Neural cell (in vitro differentiated cells): ENCODE results near the gene KRT38. TPM values are rescaled to one million over a fixed set of nuclear protein-coding genes. Genes with fewer than 3 reads are reported as not detected.

ENCODE experiments used
- H2AFZ ChIP-seq: fragments of 200-600, 300-800 bp; sonication (generic), shearing (Covaris generic); 2 replicates; pipeline ENCODE4 v1.6.0; 2014; ENCODE audit warnings: low read depth, mild to moderate bottlenecking, antibody characterized with exemption, low read length, moderate library complexity
- H3F3A ChIP-seq: fragments of 200-600 bp; shearing (Covaris generic); 2 replicates; pipeline ENCODE4 v1.6.1; 2016; ENCODE audit warnings: mild to moderate bottlenecking, moderate library complexity, mixed read lengths, antibody characterized with exemption, low read length; ENCODE audit not compliant: insufficient read depth, poor library complexity, severe bottlenecking
- H3K27ac ChIP-seq: fragments of 200-600, 300-800 bp; sonication (generic), shearing (Covaris generic); 2 replicates; pipeline ENCODE4 v1.5.1; 2014; ENCODE audit warnings: mild to moderate bottlenecking, low read length, moderate library complexity
- H3K27me3 ChIP-seq: fragments of 300-800, 200-600 bp; sonication (generic), shearing (Covaris generic); 2 replicates; pipeline ENCODE4 v1.6.0; 2014; ENCODE audit warnings: mild to moderate bottlenecking, low read depth, low read length, moderate library complexity; ENCODE audit not compliant: insufficient read depth
- H3K36me3 ChIP-seq: fragments of 300-800, 200-600 bp; sonication (generic), shearing (Covaris generic); 2 replicates; pipeline ENCODE4 v1.5.1; 2014; ENCODE audit warnings: mild to moderate bottlenecking, antibody characterized with exemption, low read length, moderate library complexity; ENCODE audit not compliant: insufficient read depth
- H3K4me2 ChIP-seq: fragments of 300-800, 200-600 bp; sonication (generic), shearing (Covaris generic); 2 replicates; pipeline ENCODE4 v1.6.0; 2014; ENCODE audit warnings: mild to moderate bottlenecking, low read length
- H3K4me3 ChIP-seq: fragments of 300-800, 200-600 bp; sonication (generic), shearing (Covaris generic); 2 replicates; pipeline ENCODE4 v1.5.1; 2014; ENCODE audit warnings: mild to moderate bottlenecking, low read length, moderate library complexity
- H3K79me2 ChIP-seq: fragments of 200-600 bp; shearing (Covaris generic); replicated peaks from 2 replicates; pipeline ENCODE4 v1.6.0; 2014; ENCODE audit warnings: mild to moderate bottlenecking, low read length, moderate library complexity; ENCODE audit not compliant: insufficient read depth
- H3K9ac ChIP-seq: fragments of 300-800, 200-600 bp; sonication (generic), shearing (Covaris generic); 2 replicates; pipeline ENCODE4 v1.6.1; 2016; ENCODE audit warnings: mild to moderate bottlenecking, low read length, mixed read lengths
- H3K9me2 ChIP-seq: fragments of 200-600 bp; shearing (Covaris generic); 2 replicates; pipeline ENCODE4 v1.6.1; 2016; ENCODE audit warnings: mild to moderate bottlenecking, low read length, mixed read lengths; ENCODE audit not compliant: insufficient read depth
- H3K9me3 ChIP-seq: fragments of 200-600, 300-800 bp; sonication (generic), shearing (Covaris generic); 2 replicates; pipeline ENCODE4 v1.6.1; 2016; ENCODE audit warnings: mild to moderate bottlenecking, mixed run types, low read length, moderate library complexity, mixed read lengths
- H4K20me1 ChIP-seq: fragments of 200-600 bp; shearing (Covaris generic); 2 replicates; pipeline ENCODE4 v1.6.1; 2016; ENCODE audit warnings: mild to moderate bottlenecking, mixed run types; ENCODE audit not compliant: insufficient read depth
- CTCF ChIP-seq: fragments of 450-650 bp; IDR thresholded peaks from 2 replicates; pipeline ENCODE4 v1.5.1; 2014; ENCODE audit warnings: antibody characterized with exemption, mild to moderate bottlenecking, moderate library complexity; ENCODE audit not compliant: poor library complexity, severe bottlenecking
- EP300 ChIP-seq: fragments of 450-650 bp; conservative IDR thresholded peaks from 2 replicates; pipeline ENCODE4 v1.6.1; 2014; ENCODE audit warnings: antibody characterized with exemption, mild to moderate bottlenecking, moderate library complexity; ENCODE audit not compliant: poor library complexity, severe bottlenecking
- EZH2 ChIP-seq: fragments of 200-600, 300-800 bp; shearing (Covaris generic), sonication (generic); IDR thresholded peaks from 2 replicates; pipeline ENCODE4 v1.6.1; 2014; ENCODE audit warnings: antibody characterized with exemption, low read length, borderline replicate concordance, mild to moderate bottlenecking; ENCODE audit not compliant: insufficient read depth, poor library complexity, severe bottlenecking
- MXI1 ChIP-seq: fragments of 450-650 bp; conservative IDR thresholded peaks from 2 replicates; pipeline ENCODE4 v1.6.1; 2014; ENCODE audit warnings: antibody characterized with exemption, mild to moderate bottlenecking; ENCODE audit not compliant: poor library complexity, severe bottlenecking
- POLR2AphosphoS5 ChIP-seq: IDR thresholded peaks from 2 replicates; pipeline ENCODE4 v1.6.1; 2012
- RAD21 ChIP-seq: fragments of 450-650 bp; conservative IDR thresholded peaks from 2 replicates; pipeline ENCODE4 v1.6.1; 2014; ENCODE audit warnings: antibody characterized with exemption, mild to moderate bottlenecking, moderate library complexity
- REST ChIP-seq: IDR thresholded peaks from 2 replicates; pipeline ENCODE4 v1.6.1; 2012; ENCODE audit warnings: borderline replicate concordance
- SMC3 ChIP-seq: fragments of 450-650 bp; conservative IDR thresholded peaks from 2 replicates; pipeline ENCODE4 v1.6.1; 2014; ENCODE audit warnings: antibody characterized with exemption, mild to moderate bottlenecking, moderate library complexity; ENCODE audit not compliant: poor library complexity
- TAF1 ChIP-seq: IDR thresholded peaks from 2 replicates; pipeline ENCODE4 v1.6.1; 2012; ENCODE audit warnings: low read depth
- polyA plus RNA-seq: library from polyadenylated mRNA; depleted of rRNA; stranded (reverse); fragments of >200 nt; gene quantifications from 2 replicates; pipeline ENCODE4 v1.2.3, GENCODE V29; 2014

Gene KRT38
- polyA plus RNA-seq, 1 donor from 2014 or later: not detected

GRCh38 chr17:41417127-41417526 lies 23.7 kb downstream of the KRT38 start:
- H3K4me3 ChIP-seq: no peak overlapping the region
- no peaks in the 10 kb centered on the region for H3K79me2 ChIP-seq
- TF ChIP-seq EZH2 (no peak), EP300 (no peak), MXI1 (no peak), RAD21 (no peak), POLR2AphosphoS5 (no peak), SMC3 (no peak), CTCF (no peak), REST (no peak), TAF1 (no peak)
- H3K9ac ChIP-seq: no peak overlapping the region
- H3K27me3 ChIP-seq: no peaks in the 10 kb centered on the region
- no peak overlapping the region for H2AFZ ChIP-seq
- H3K9me3 ChIP-seq: no peaks in the 10 kb centered on the region
- H4K20me1 ChIP-seq: no peaks in the 10 kb centered on the region
- H3K27ac ChIP-seq: no peak overlapping the region
- no peaks in the 10 kb centered on the region for H3F3A ChIP-seq
- no peaks in the 10 kb centered on the region for H3K9me2 ChIP-seq
- H3K4me2 ChIP-seq: no peak overlapping the region
- H3K36me3 ChIP-seq: no peaks in the 10 kb centered on the region

- Histone ChIP-seq H3K79me2 (no peaks in the 10 kb centered on the region), H3K27ac (no peak overlapping the region), H4K20me1 (no peaks in the 10 kb centered on the region), H3K36me3 (no peaks in the 10 kb centered on the region), H3K4me3 (no peak overlapping the region), H3K9me2 (no peaks in the 10 kb centered on the region), H3K9ac (no peak overlapping the region), H3K27me3 (no peaks in the 10 kb centered on the region), H3F3A (no peaks in the 10 kb centered on the region), H2AFZ (no peak overlapping the region), H3K9me3 (no peaks in the 10 kb centered on the region), H3K4me2 (no peak overlapping the region)
- TF ChIP-seq CTCF: no peak
- TF ChIP-seq POLR2AphosphoS5: no peak
- TF ChIP-seq SMC3: no peak
- no peak for TF ChIP-seq EP300
- no peak for TF ChIP-seq EZH2
- no peak for TF ChIP-seq MXI1
- TF ChIP-seq RAD21: no peak
- no peak for TF ChIP-seq REST
- no peak for TF ChIP-seq TAF1
Measured at GRCh38 chr17:41416479-41416878, 24.3 kb downstream of the KRT38 start.
